Measurements from ENCODE around the gene SPOPL. TPM values are rescaled to one million over a fixed set of nuclear protein-coding genes. Genes with fewer than 3 reads are reported as not detected.

SPOPL gene
- total RNA-seq, 1 experiment from 2014 or later: 21.0 TPM

DNA sequence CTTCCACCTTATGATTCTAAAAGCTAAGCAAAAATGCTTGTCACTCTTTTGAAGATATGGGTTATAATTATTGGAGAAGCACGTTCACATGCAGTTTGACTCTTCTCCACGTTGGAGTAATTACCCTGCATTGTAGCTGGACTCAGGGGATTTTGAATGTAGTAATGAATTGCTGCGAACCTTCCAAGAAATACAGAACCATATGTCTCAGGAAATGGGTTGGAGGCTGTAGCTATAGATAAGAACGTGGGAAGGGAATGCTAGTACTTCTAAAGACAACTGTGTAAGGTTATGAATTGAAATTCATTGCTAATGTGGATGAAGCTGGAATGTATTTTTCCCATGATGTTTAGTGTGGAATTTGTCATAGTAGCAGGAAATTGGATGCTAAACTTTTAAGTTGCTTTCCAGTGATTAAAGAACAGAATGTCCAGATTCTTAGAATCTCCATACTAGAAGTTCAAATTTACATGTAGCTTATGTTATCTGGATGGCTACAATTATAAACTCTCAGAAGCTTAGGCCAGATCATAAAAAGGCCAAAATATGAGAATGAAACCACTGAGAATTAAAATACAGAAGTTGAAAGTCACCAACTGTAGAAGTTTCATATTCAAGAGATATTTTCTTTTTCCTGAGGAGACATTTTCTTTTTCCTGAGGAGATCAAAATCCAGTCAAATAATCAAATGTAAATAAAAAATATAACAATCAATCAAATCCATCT, 27.3 kb upstream of the SPOPL start:
- CTCF ChIA-PET: interaction anchor here (0.6 kb wide), 1 partner anchor 352 kb away, joined by 5 read pairs; no protein-coding TSS in a partner anchor
- intact Hi-C loops (cut with micrococcal nuclease; ENCODE audit: unreplicated experiment): no loop called here

DNA sequence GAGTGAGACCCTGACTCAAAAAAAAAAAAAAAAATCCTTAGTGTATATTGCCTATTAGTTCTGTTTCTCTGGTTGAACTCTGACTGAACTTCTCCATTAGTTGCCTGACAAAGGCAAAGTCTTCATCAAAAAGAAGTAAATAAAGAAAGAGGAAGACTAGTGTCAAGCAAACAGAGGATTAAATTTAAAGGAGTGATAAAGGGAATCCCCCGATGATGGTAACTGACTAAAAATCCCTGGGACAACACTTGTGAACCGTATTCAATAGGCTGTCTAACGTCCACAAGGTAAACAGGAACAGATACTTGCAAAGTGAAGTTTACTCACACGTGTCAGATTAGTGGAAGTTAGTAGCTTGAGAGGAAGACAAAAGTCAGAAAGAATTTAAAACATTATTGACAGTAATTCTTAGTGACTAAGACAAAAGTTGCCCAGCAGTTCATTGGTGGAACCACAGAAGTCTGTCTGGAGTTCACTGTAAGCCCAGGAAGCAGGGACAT, 26.2 kb upstream of the SPOPL start:
- Histone ChIP-seq H2AFZ (no peak overlapping the region), H3K27me3 (ENCODE audit: insufficient read depth, low read depth) (no peaks in the 10 kb centered on the region), H3K27ac (no peak overlapping the region), H3K9me3 (ENCODE audit: insufficient read depth, low read depth) (no peaks in the 10 kb centered on the region), H3K79me2 (ENCODE audit: low read depth) (no peaks in the 10 kb centered on the region), H3K36me3 (ENCODE audit: low read depth) (no peaks in the 10 kb centered on the region), H3K4me2 (no peak overlapping the region), H4K20me1 (ENCODE audit: insufficient read depth) (no peaks in the 10 kb centered on the region), H3K4me1 (replicated peaks; ENCODE audit: insufficient read depth) (no peaks in the 10 kb centered on the region), H3F3A (ENCODE audit: insufficient read depth, low read depth) (no peaks in the 10 kb centered on the region), H3K9me2 (ENCODE audit: insufficient read depth) (no peaks in the 10 kb centered on the region), H3K4me3 (no peak overlapping the region)
- DNase-seq: no peak
- BruUV-seq (replicated peaks): no TSS peak
- intact Hi-C loops (cut with micrococcal nuclease; ENCODE audit: unreplicated experiment): no loop called here
- ChIA-PET CTCF (no interaction called here), POLR2A (ENCODE audit: unreplicated experiment) (no interaction called here)
- TF ChIP-seq EZH2 (IDR thresholded peaks at IDR 0.05; ENCODE audit: low read depth) (no peak), CTCF (conservative IDR thresholded peaks at IDR 0.05) (no peak)

More for the DNA sequence above, 27.3 kb upstream of the SPOPL start:
- BruUV-seq (replicated peaks): no TSS peak
- no peak overlapping the region for H3K4me3 ChIP-seq
- no peaks in the 10 kb centered on the region for H3F3A ChIP-seq (ENCODE audit: insufficient read depth, low read depth)
- H3K27me3 ChIP-seq (ENCODE audit: insufficient read depth, low read depth): no peaks in the 10 kb centered on the region
- H3K4me1 ChIP-seq (replicated peaks; ENCODE audit: insufficient read depth): no peaks in the 10 kb centered on the region
- DNase-seq: no peak
- no peak overlapping the region for H3K27ac ChIP-seq
- POLR2A ChIA-PET (ENCODE audit: unreplicated experiment): no interaction called here
- H3K79me2 ChIP-seq (ENCODE audit: low read depth): no peaks in the 10 kb centered on the region
- no peak overlapping the region for H2AFZ ChIP-seq
- TF ChIP-seq EZH2 (IDR thresholded peaks at IDR 0.05; ENCODE audit: low read depth) (no peak), CTCF (conservative IDR thresholded peaks at IDR 0.05) (no peak)
- H3K9me2 ChIP-seq (ENCODE audit: insufficient read depth): no peaks in the 10 kb centered on the region
- H4K20me1 ChIP-seq (ENCODE audit: insufficient read depth): no peaks in the 10 kb centered on the region
- H3K4me2 ChIP-seq: no peak overlapping the region
- no peaks in the 10 kb centered on the region for H3K9me3 ChIP-seq (ENCODE audit: insufficient read depth, low read depth)
- no peaks in the 10 kb centered on the region for H3K36me3 ChIP-seq (ENCODE audit: low read depth)

DNA sequence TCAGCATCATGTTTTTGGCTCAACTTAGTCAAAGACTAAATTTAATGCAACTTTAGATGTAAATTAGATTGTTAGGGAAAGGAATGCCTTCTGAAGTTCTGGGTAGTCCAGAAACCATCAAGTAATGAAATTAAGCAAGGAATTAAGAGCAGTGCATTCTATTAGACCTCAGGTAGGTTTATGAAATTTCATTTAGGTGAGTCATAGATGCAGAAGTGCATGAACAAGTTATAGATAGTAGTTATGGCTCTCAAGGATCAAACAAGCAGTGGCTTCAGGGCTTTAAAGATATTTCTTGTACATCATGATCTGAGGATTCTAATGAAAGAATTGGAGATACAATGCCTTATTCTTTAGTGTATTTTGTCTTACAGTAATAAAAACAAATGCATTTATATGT, 25.4 kb upstream of the SPOPL start:
- no peaks in the 10 kb centered on the region for H3K27me3 ChIP-seq (ENCODE audit: insufficient read depth, low read depth)
- H3K36me3 ChIP-seq (ENCODE audit: low read depth): no peaks in the 10 kb centered on the region
- no peaks in the 10 kb centered on the region for H3K9me3 ChIP-seq (ENCODE audit: insufficient read depth, low read depth)
- ChIA-PET POLR2A (ENCODE audit: unreplicated experiment) (no interaction called here), CTCF (no interaction called here)
- BruUV-seq (replicated peaks): no TSS peak
- no peaks in the 10 kb centered on the region for H3K79me2 ChIP-seq (ENCODE audit: low read depth)
- H4K20me1 ChIP-seq (ENCODE audit: insufficient read depth): no peaks in the 10 kb centered on the region
- no peak overlapping the region for H3K27ac ChIP-seq
- no peak overlapping the region for H2AFZ ChIP-seq
- H3K9me2 ChIP-seq (ENCODE audit: insufficient read depth): no peaks in the 10 kb centered on the region
- H3K4me3 ChIP-seq: no peak overlapping the region
- intact Hi-C loops (cut with micrococcal nuclease; ENCODE audit: unreplicated experiment): no loop called here
- TF ChIP-seq EZH2 (IDR thresholded peaks at IDR 0.05; ENCODE audit: low read depth) (no peak), CTCF (conservative IDR thresholded peaks at IDR 0.05) (no peak)
- no peaks in the 10 kb centered on the region for H3K4me1 ChIP-seq (replicated peaks; ENCODE audit: insufficient read depth)
- H3F3A ChIP-seq (ENCODE audit: insufficient read depth, low read depth): no peaks in the 10 kb centered on the region
- no peak overlapping the region for H3K4me2 ChIP-seq
- DNase-seq: no peak

All from PC-9 (cell line).